Fibroblast of pulmonary artery (primary cell): Measurements from ENCODE around the gene SRGAP2C.
"Not testable (repeated sequence)": the region's sequence is repeated elsewhere in the genome, so short reads cannot be mapped to it uniquely, and the experiment has no call there.

Experiments used
- DNase-seq: peaks from one replicate; pipeline ENCODE4 v3.0.0-alpha.2; 2010; ENCODE audit warnings: low read depth
- H3K4me3 ChIP-seq: replicated peaks from 2 replicates; pipeline ENCODE4 v1.5.1; 2011; ENCODE audit warnings: low read depth, mild to moderate bottlenecking, control low read depth, low read length, moderate library complexity
- TF ChIP-seq, protein P1 (sequence below): IDR thresholded peaks from 2 replicates; pipeline ENCODE4 v1.5.1; 2011; ENCODE audit warnings: mild to moderate bottlenecking, control low read depth, low read length, inconsistent platforms; ENCODE audit errors: missing control alignments

Gene SRGAP2C

DNA sequence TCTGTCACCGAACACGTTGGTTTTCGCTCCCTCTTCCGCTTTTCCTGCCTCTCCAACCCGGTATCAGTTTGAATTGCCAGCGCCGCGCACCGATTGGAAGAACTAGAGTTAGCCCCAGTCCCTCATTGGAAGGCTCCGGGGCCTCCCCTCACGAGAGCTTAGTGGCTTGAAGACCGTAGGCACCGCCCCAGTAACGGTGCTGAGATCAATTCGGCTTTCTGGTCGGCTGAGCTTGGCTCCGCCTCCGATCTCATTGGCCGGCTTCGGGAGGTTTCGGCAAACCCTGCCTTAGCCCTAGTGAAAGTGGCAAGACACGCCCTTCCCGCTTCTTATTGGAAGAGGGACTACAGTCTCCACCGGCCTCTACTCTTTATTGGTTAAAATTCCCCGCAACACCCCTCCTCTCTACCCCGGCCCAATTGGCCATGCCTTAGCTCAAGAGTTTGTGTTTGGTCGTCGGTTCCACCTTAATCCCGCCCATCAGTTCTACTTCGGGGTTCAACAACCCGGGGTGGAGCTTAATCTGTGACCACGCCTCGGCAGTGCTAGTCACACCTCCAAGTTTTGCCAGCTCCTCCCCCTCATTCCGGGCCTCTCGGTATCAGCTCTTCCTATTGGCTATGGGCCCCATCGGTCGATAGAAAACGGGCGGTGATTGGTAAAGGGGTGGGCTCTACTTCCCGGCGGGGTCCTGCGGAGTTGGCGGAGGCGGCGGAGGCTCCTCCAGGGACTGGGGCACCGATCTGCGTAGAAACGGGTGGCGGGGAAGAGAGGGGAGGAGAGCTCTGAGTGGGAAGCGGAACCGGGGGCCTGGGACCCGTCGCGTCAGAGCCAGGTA lies at the start of gene SRGAP2C, which contains the start of gene FAM72B:
SRGAP2C (plus strand) TSS at position 686 of the 838 bp plus-strand sequence. CDS start 2,472 bp downstream, outside the sequence.
FAM72B (minus strand) TSS at position 51 of the 838 bp plus-strand sequence. CDS start 851 bp downstream, outside the sequence.
- H3K4me3 ChIP-seq: peak within 1 kb of the TSS; percentile 49
- peak; percentile 99 for DNase-seq

DNA sequence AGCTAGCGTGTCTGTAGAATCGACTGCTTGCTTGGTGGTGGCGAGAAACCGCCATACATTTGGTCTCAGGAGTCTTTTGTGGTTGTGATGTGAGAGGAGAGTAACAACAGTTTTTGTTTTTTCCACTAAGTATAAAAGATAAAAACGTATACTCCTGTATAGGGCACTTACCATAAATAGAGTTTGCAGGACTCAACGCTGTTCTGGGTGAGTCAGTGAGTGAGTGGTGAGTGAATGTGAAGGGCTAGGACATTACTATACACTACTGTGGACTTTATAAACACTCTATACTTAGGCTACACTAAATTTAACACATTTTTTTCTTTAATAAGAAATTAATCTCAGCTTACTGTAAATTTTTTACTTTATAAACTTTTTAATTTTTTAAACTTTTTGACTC lies 44.4 kb upstream of the SRGAP2C start:
- DNase-seq, H3K4me3 ChIP-seq: not testable (repeated sequence)

DNA sequence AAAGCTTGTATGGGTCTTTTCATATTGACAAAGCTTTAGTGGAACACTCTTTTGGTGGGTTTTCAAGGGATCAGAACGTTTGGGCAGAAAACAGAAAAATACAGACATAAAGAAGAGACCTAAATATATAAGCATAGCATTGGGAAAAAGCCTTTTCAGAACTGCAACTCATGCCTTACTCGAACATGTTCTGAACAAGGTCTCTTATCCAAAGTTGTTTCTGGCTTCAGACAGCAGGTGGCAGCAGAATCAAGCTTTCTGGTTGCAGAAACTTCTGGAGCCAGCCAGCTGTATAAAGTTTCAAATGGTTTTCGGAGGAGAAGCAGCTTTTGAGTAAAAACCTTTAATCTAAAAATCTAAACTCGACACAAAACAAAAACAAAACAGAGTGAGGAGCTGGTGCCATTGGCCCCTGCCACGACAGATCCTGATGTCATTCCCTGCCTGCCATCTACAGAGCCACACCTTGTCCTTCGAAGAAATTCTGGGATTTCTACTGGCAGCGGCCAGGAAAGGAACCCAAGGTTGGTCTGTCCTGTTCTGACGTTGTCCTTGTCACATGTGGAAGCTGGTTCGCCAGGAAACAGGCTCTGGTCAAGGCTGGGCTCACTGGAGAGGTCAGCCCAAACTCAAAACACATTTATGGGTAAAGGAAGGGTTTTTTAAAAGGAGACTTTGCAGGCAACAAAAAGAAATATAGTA lies 36.1 kb upstream of the SRGAP2C start:
- H3K4me3 ChIP-seq, DNase-seq: not testable (repeated sequence)

DNA sequence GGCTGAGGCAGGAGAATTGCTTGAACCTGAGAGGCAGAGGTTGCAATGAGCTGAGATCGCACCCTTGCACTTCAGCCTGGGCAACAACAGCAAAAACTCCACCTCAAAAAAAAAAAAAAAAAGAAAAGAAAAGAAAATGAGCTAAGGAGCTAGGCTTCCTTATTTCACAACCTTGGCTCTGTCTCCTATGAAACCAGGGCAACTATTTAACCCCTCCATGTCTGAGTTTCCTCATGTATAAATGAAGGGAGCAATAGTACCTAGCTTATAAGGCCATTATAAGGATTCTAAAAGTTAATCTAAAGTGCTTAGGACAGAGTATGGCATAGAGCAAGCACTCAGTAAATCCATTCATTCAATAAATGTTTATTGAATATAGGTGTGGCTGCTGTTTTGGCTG lies 33.5 kb upstream of the SRGAP2C start:
- not testable (repeated sequence) for H3K4me3 ChIP-seq, DNase-seq

DNA sequence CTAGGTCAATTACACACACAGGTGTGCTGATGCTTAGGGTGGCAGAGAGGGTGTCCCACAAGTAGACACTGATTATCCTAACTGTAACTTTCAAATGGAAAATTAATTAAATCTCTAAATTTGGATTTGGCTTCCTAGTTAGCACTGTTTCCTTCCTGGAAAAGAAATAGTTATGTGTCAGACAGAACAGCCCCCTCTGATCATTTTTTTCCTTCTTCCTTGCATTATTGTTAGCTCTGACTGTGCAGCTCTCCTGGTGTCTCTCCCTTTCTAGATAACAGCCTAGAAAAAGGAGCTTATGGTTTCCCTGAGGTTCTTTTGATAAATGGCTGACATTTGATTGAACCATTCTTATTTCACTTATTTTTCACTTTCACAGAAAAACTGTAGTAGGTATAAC lies 32.0 kb upstream of the SRGAP2C start:
- not testable (repeated sequence) for DNase-seq, H3K4me3 ChIP-seq

DNA sequence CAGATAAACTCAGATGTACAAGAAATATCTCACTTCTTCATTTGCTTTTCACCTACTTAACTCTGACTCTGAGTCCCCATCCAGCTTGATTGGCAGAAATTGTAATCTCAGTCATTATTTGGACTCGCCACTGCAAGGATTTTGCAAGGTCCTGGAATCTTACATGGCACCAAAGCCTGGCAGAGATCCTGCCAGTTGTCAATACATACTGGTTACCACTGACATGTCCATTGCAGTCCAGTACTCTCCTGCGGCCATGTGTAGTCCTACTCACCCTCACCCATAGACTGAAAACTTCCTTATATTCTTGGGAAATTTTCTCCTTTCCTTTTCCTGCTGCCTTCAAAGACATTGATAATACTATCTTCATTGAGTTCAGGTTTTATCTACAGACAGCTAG lies 30.0 kb upstream of the SRGAP2C start:
- DNase-seq, H3K4me3 ChIP-seq: not testable (repeated sequence)

DNA sequence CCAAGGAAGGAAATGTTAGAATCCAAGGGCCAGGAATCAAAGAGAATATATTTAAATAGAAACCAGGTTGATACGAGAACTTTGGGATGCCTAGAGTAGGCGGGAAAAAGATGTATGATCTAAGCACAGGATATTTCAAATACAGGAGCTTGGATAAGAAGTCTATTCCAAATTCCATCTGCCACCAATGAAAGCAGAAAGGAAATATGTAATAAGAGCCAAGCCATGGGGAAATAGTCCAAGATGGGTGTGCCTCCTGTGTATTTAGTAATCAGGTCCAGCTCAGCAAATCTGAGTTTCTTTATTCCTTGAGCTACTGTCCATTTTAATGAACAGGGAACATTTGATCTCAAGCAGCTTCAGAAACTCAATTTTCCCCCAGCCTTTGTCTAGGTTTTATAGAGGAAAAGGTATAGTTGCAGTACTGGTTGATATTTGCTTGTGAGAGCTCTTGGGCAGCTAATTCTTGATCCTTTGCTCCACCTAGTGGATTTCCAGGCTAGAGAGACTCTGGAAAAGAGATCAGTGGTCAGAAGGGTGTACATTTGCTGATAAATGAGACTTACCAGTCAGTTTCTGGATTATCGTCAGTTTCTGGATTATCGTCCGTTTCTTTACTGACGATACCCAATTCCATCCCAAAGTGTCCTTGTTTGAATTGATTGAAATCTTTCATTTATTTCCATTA lies 29.0 kb upstream of the SRGAP2C start:
- DNase-seq: peak; percentile 41
- TF ChIP-seq, protein P1, sequence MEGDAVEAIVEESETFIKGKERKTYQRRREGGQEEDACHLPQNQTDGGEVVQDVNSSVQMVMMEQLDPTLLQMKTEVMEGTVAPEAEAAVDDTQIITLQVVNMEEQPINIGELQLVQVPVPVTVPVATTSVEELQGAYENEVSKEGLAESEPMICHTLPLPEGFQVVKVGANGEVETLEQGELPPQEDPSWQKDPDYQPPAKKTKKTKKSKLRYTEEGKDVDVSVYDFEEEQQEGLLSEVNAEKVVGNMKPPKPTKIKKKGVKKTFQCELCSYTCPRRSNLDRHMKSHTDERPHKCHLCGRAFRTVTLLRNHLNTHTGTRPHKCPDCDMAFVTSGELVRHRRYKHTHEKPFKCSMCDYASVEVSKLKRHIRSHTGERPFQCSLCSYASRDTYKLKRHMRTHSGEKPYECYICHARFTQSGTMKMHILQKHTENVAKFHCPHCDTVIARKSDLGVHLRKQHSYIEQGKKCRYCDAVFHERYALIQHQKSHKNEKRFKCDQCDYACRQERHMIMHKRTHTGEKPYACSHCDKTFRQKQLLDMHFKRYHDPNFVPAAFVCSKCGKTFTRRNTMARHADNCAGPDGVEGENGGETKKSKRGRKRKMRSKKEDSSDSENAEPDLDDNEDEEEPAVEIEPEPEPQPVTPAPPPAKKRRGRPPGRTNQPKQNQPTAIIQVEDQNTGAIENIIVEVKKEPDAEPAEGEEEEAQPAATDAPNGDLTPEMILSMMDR: peak; percentile 35
- H3K4me3 ChIP-seq: not testable (repeated sequence)

DNA sequence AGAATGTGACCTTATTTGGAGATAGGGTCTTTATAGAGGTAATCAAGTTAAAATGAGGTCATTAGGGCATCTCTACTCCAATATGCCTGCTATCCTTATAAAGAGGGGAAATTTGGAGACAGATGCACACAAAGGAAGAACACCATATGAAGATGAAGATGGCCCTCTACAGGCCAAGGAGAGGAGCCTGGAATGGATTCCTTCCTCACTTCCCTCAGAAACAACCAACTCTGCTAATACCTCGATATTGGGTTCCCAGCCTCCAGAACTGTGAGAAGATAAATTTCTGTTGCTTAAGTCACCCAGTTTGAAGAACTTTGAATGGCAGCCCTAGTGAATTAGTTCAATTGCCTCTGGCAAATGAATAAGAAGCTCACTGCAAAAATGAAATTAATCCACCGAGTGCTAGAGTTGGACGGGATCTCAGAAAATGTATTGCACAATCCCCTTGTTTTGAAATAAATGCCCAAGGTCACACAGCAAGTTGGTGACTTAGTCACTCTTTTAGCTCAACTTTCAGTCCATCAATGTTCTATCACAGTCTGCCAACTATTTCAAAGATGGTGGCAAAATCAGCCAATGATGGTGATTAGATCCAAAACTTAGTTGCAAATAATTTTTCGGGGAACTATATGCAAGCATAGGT lies 27.7 kb upstream of the SRGAP2C start:
- not testable (repeated sequence) for H3K4me3 ChIP-seq, DNase-seq

DNA sequence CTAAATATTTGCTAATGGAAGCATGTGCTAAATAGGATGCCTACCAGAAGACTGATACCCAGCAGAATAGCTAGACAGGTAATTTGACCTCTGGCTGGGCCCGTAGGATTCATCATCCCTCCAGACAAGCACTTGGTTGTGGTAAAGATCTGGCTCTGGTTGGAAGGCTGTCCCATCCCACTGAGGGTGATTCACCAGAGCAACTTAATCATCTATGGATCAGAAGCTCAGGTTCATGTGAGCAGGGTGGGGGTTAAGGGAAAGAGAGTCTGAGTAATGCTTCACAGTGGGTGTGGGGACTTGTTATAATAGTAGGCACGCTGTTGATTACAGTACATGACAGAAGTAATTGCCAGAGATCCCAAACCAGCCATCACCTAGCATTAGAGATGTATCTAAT lies 27.2 kb upstream of the SRGAP2C start:
- H3K4me3 ChIP-seq, DNase-seq: not testable (repeated sequence)

DNA sequence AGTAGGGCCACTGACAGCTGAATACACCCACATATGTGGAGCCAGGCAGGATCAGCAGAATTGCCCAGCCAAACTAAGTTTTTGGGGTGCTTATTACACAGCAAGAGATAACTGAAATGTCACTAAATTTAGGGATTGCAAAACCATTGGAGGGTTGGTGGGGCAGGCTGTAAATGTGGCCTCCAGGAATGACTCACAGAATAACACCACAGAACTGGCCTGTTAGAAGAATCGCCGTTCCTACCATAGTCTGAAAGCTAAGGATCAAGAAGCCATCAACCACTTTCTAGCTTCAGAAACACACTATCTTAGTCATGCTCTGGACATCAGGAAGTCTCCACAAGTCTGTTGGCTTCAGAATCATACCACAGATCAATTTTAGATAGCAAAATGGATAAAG lies 24.7 kb upstream of the SRGAP2C start:
- not testable (repeated sequence) for H3K4me3 ChIP-seq, DNase-seq

DNA sequence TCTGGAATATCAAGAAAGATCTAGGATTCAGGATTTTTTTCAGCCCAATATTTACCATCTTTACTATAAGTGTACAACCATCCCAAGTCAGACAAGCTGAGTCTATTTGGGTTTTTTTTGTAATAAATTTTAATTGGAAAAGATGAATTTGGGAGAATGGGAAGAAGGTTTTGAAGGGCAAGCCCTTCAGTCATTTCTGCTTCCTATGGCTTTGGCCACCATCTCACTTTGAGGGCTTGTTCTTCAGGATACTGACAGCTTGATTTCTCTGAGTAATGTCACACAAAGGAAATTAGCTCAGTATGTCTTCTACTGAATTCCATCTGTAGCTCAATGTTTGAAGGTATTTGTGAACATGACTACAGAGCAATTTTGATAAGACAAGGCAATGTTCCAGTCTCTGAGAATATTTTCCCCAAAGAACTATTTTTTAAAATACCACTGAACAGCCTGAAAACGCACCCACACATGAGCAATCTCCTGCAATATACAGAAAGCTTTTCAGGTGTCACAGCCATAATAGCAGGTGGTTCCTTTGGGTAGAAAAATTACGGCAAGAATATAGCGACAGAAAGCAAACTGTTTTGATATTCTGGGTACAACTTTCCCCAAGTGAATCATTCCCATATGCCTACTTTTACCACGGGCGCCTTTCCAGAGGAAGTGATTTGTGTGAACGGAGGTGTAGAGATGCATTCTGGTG lies 23.4 kb upstream of the SRGAP2C start:
- not testable (repeated sequence) for H3K4me3 ChIP-seq, DNase-seq

DNA sequence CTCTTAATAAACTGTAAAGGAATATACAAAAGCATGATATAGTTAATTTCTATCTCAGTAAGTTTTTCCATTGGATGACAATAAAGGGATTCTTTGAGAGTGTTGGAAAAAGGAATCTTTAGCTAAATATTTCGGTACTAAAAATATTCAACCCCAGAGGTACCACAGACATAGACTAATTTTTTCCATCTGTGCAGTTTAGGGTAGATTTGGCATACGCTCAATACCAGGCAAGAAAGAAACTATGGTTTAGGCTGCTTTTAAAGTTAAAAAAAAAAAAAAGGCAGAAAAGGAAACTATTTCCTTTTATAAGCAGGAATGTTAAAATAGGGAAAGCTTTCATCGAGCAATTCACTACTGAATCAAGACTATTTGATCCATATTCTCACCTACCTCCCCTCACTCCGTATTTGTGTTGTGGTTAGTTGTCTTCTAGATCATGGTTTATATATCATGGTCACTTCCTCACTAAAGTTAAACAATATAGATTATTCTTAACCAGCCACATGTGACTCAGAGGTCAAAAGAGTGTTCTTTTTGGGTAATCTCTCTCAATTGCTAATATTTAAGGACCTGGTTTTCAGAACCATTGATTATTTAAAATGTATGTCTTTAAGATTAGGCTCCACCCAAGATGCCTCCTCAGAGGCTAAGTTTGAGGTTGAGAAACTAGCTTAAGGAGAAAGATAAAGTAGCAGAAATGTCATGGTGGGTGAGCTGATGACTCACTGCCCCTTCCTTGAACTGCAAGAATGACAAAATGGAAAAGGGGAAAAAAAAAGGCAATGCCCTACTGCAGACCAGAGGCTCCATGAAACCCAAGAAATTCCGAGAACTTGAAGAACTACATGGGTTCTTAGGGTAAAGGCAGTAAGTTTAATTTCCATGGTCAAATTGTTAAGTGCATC lies 20.7 kb upstream of the SRGAP2C start:
- H3K4me3 ChIP-seq: not testable (repeated sequence)
- peak; percentile 65 for DNase-seq

DNA sequence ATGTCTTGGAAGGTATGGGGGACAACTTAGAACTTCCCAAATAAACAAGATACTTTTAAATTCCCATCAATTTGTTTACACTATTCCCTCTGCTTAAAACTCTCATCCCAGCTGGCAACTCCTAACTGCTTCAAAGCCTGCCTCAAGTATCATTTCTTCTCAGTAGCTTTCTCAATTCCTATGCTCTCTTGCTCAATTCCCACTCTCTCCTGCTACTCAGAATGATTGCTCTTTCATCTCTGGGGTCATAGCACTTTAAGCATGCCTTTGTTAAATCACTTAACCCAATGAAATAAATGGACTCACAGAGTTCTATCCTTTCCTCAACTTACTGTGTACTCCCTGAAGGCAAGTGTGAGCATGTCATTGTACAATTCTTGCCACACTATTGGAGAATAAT lies 19.5 kb upstream of the SRGAP2C start:
- not testable (repeated sequence) for H3K4me3 ChIP-seq
- DNase-seq: peak; percentile 11

DNA sequence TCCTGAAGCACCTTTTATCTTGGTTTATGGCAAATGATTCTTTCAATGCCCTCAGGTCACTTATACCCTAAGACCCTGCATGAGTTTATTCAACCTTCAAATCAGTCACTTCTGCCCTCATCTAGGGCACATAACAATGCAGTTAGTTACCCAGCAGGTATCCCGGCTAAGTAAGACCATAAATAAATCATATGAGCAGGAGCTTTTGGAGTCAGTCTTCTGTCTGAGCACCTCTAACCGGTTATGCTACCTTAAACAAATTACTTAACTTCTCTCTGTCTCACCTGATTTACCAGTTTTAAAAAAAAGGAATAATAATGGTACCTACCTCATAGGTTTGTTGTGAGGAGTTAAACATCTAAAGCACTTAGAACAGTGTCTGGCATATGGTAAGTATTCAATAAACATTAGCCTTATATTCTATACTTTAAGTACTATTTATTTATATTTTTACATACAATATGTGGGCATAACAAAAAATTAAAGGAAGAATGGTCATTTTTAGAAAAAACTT lies 17.5 kb upstream of the SRGAP2C start:
- DNase-seq, H3K4me3 ChIP-seq: not testable (repeated sequence)

DNA sequence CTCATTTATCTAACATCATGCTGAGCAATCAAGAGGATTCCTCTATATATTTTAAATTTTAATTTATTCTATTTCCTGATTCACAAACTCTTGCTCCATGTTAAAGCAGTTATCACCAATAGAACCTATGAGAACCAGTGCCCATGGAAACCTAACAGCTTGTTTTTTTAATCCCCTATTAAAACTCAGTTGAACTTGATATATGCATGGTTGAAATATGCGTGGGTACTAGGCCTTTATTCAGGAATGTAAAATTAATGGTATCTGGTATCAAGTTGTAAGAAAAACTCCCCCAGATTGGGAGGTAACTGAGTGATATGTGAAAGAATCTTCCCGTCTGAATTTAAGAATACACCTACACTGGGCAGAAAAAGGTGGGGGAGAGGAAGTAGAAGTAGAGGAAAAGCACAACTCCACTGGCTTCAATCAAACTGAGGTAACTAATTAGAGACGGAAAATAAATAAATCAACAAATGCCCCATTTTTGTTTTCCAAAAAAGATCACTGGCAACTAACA lies 16.6 kb upstream of the SRGAP2C start:
- DNase-seq, H3K4me3 ChIP-seq: not testable (repeated sequence)
